Breast epithelium (tissue), 4 donors: ENCODE data around the gene FDX1. TPM values are rescaled to one million over a fixed set of nuclear protein-coding genes. Genes with fewer than 3 reads are reported as not detected.

Source experiments
- DNase-seq, 2 donors: peaks; one replicate each; pipeline ENCODE4 v3.0.0-alpha.2; 2019; ENCODE audit warnings: low spot score in 2 of 2
- H3K27ac ChIP-seq, 2 donors: fragments of 200-600 bp; sonication (generic) in 1 of 2; one replicate each; pipeline ENCODE4 v1.5.1; 2016 to 2019; ENCODE audit warnings: mild to moderate bottlenecking in 1 of 2
- H3K27me3 ChIP-seq, 2 donors: fragments of 200-600 bp; sonication (generic) in 1 of 2; one replicate each; pipeline versions ENCODE4 v1.5.1 to v1.6.0; 2017 to 2019; ENCODE audit warnings: control low read depth in 1 of 2, mild to moderate bottlenecking in 1 of 2
- H3K36me3 ChIP-seq: fragments of 200-600 bp; one replicate; pipeline ENCODE4 v1.5.1; 2019
- H3K4me1 ChIP-seq, 2 donors: fragments of 200-600 bp; sonication (generic); one replicate each; pipeline ENCODE4 v1.5.1; 2016 to 2019; ENCODE audit warnings: control low read depth in 1 of 2
- H3K4me3 ChIP-seq, 3 donors: fragments of 200-600 bp; sonication (generic); 1 replicate in 2 of 3; 2 replicates in 1 of 3; pipeline ENCODE4 v1.5.1; 2016 to 2019; ENCODE audit warnings: mild to moderate bottlenecking in 3 of 3, moderate library complexity in 2 of 3
- H3K9me3 ChIP-seq, 2 donors: fragments of 200-600 bp; sonication (generic) in 1 of 2; one replicate each; pipeline ENCODE4 v1.5.1; 2016 to 2019; ENCODE audit warnings: control low read depth in 1 of 2
- CTCF ChIP-seq, 3 donors: fragments of 450-650 bp; IDR thresholded peaks; one replicate each; pipeline ENCODE4 v1.5.1; 2016 to 2017; ENCODE audit warnings: antibody characterized with exemption in 3 of 3, mild to moderate bottlenecking in 3 of 3, moderate library complexity in 3 of 3
- POLR2A ChIP-seq: fragments of 450-650 bp; IDR thresholded peaks from one replicate; pipeline ENCODE4 v1.6.1; 2016; ENCODE audit warnings: antibody characterized with exemption, mild to moderate bottlenecking, moderate library complexity
- POLR2AphosphoS5 ChIP-seq, 3 donors: sonication (generic); formaldehyde crosslinking; IDR thresholded peaks; one replicate each; pipeline ENCODE4 v1.6.1; 2017; ENCODE audit warnings: antibody characterized with exemption in 3 of 3
- intact Hi-C: fragments of 100-400 bp; cut with DNase I; formaldehyde crosslinking; loops from one replicate; pipeline ENCODE4 v1.15.1; 2023; ENCODE audit warnings: low total_unique reads
- total RNA-seq, 3 donors: library from RNA; depleted of rRNA; stranded (reverse); fragments of >200 nt; gene quantifications; one replicate each; pipeline ENCODE4 v1.1.0, GENCODE V29; 2016

The FDX1 gene
- total RNA-seq, 3 donors from 2014 or later, result 12.5 to 18.3 (median 15.2) TPM

DNA sequence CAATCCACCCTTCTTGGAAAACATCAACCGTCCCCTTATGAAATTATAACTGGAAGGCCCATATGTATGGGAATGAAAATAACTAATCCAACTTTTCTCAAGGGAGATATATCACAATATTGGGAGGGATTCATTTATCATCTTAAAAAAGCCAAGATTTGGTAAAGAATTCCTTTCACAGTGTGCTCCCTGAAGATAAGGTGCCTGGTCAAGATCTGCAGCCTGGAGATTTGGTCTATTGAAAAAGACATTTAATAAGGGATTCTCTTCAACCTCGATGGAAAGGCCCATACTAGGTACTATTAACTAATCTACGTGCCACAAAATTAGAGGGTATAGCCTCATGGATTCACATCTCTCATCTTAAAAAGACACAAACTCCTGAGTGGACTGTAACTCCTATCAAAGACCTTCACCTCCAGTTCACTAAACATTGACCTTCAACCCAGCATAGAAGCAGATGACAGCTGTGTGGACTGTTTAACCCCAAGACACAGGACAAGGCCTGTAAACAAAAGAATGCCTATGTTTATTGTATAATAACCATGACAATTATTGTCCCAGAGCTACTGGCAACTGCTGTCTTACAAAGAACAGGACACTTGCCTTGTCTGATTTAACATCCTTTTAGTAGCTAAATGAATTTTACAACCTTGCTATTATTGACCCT is 4.8 kb upstream of the FDX1 start:
- no peak for DNase-seq
- intact Hi-C loops, result no loop called here
- Histone ChIP-seq H3K27me3 (no peaks in the 10 kb centered on the region), H3K9me3 (no peaks in the 10 kb centered on the region), H3K4me1 (no peaks in the 10 kb centered on the region), H3K4me3 (no peak overlapping the region), H3K27ac (no peak overlapping the region), H3K36me3 (no peaks in the 10 kb centered on the region)
- TF ChIP-seq CTCF (IDR thresholded peaks at IDR 0.05) (no peak), POLR2A (no peak), POLR2AphosphoS5 (IDR thresholded peaks at IDR 0.05) (no peak)

GRCh38 chr11:110425751-110426545 is 3.8 kb upstream of the FDX1 start:
- Histone ChIP-seq H3K27ac (no peak overlapping the region), H3K36me3 (no peaks in the 10 kb centered on the region), H3K9me3 (no peaks in the 10 kb centered on the region), H3K4me3 (no peak overlapping the region), H3K4me1 (no peaks in the 10 kb centered on the region), H3K27me3 (no peaks in the 10 kb centered on the region)
- intact Hi-C loops, result no loop called here
- TF ChIP-seq POLR2AphosphoS5 (IDR thresholded peaks at IDR 0.05) (no peak), CTCF (IDR thresholded peaks at IDR 0.05) (no peak), POLR2A (no peak)
- DNase-seq, result no peak

GRCh38 chr11:110428040-110428439 is 1.7 kb upstream of the FDX1 start:
- Histone ChIP-seq H3K27me3 (no peaks in the 10 kb centered on the region), H3K9me3 (no peaks in the 10 kb centered on the region), H3K36me3 (no peaks in the 10 kb centered on the region), H3K4me3 (no peak overlapping the region), H3K4me1 (no peaks in the 10 kb centered on the region), H3K27ac (no peak overlapping the region)
- DNase-seq, result no peak
- intact Hi-C loops, result no loop called here
- TF ChIP-seq POLR2AphosphoS5 (IDR thresholded peaks at IDR 0.05) (no peak), POLR2A (no peak), CTCF (IDR thresholded peaks at IDR 0.05) (no peak)

- Histone ChIP-seq H3K36me3 (no peaks in the 10 kb centered on the region), H3K4me3 (peak overlapping the region; percentile 86 to 94 (median 90)), H3K9me3 (no peaks in the 10 kb centered on the region), H3K4me1 (peaks cover 0 to 4% of the 10 kb centered on the region in 2 donors), H3K27me3 (no peaks in the 10 kb centered on the region), H3K27ac (peak overlapping the region; percentile 93 to 94)
- intact Hi-C loops, result no loop called here
- no peak for TF ChIP-seq POLR2A
- no peak for TF ChIP-seq CTCF (IDR thresholded peaks at IDR 0.05)
- TF ChIP-seq POLR2AphosphoS5 (IDR thresholded peaks at IDR 0.05), result no peak
- no peak for DNase-seq
These were observed 605 bp upstream of the FDX1 start for GRCh38 chr11:110428956-110429730.
